Measurements from ENCODE around the gene FLCN.

DNA sequence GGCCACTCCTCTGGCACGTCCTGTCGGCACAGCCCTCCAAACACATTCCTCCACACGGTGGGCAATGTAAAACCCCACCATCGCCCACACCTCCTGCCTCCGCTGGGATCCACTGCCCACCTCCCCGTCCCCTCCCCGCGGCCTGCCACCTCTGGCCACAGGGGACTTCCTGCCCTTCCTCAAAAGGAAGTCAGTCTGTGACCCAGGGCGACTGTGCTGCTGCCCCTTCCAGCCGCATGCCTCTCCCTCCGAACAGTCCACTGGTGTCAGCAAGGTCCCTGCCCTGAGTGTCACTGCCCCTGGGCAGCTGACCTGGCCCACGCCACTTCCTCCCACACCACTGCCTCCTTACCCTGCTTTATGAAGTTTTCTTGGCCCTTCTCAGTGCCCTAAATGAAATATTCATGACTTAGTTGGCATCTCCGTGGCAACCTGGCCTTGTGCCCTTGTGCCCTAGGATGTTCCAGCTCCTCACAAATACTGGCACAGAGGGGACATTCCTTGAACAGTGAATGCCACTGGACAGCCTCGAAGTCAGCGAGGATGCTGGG is 32.9 kb downstream of the FLCN start:
- TF ChIP-seq POLR2AphosphoS2 (conservative IDR thresholded peaks at IDR 0.05; ENCODE audit: low read length) = no peak
- no peak for TF ChIP-seq CTCF (IDR thresholded peaks at IDR 0.05)
- TF ChIP-seq TFCP2L1 (CRISPR knock-in tag; IDR thresholded peaks at IDR 0.05) = no peak
- TF ChIP-seq MAX (IDR thresholded peaks at IDR 0.05) = no peak
- no peak for TF ChIP-seq PHF8 (IDR thresholded peaks at IDR 0.05; ENCODE audit: borderline replicate concordance, low read depth)
- no peak for TF ChIP-seq BCL3 (IDR thresholded peaks at IDR 0.05)
- no peak for TF ChIP-seq CBX2 (IDR thresholded peaks at IDR 0.05; ENCODE audit: borderline replicate concordance, low read depth)
- TF ChIP-seq BHLHE40 (IDR thresholded peaks at IDR 0.05; ENCODE audit: low read depth, low read length) = no peak
- no peak for TF ChIP-seq HDAC2 (IDR thresholded peaks at IDR 0.05)

All from A549 (cell line).